GM12864 (cell line): ENCODE data around the gene HOXA5.

ENCODE experiments used
- DNase-seq: peaks from one replicate; pipeline ENCODE4 v3.0.0-alpha.2; 2011; ENCODE audit warnings: low read depth
- H3K4me3 ChIP-seq: 2 replicates; pipeline ENCODE4 v1.5.1; 2011; ENCODE audit warnings: mild to moderate bottlenecking, low read depth, low read length, control low read depth
- CTCF ChIP-seq: IDR thresholded peaks from 2 replicates; pipeline ENCODE4 v1.5.1; 2011; ENCODE audit warnings: low read depth, mild to moderate bottlenecking, moderate library complexity, low read length, control low read depth, inconsistent platforms; ENCODE audit errors: missing control alignments

Gene HOXA5

GRCh38 chr7:27131390-27131819, 12.1 kb downstream of the HOXA5 start:
- TF ChIP-seq CTCF: no peak
- no peak for DNase-seq
- peak overlapping the region; percentile 50 for H3K4me3 ChIP-seq

GRCh38 chr7:27130540-27131389, 12.7 kb downstream of the HOXA5 start, which contains the start of gene HOXA4:
Gene HOXA4, minus strand, starts transcription at chr7:27130757. Its CDS starts 24 bp downstream, at chr7:27130733.
- no peak for DNase-seq
- H3K4me3 ChIP-seq: peak within 1 kb of the TSS; percentile 50
- TF ChIP-seq CTCF: no peak

GRCh38 chr7:27129729-27130539, 13.5 kb downstream of the HOXA5 start:
- H3K4me3 ChIP-seq: no peak overlapping the region; the same call in 1 of the 2 replicates
- TF ChIP-seq CTCF: no peak
- DNase-seq: no peak

- no peak for DNase-seq
Observed at GRCh38 chr7:27128776-27129728, 14.4 kb downstream of the HOXA5 start.

GRCh38 chr7:27128034-27128433, 15.4 kb downstream of the HOXA5 start:
- no peak for TF ChIP-seq CTCF
- DNase-seq: no peak
- H3K4me3 ChIP-seq: no peak overlapping the region

More at GRCh38 chr7:27128776-27129728, 14.4 kb downstream of the HOXA5 start:
- TF ChIP-seq CTCF: no peak
- no peak overlapping the region for H3K4me3 ChIP-seq
